GM12892 (cell line): Measurements from ENCODE around the gene SPG7.

Experiments used
- POLR2A ChIP-seq: IDR thresholded peaks from 2 replicates; pipeline ENCODE4 v1.6.1; 2011; ENCODE audit warnings: low read depth, low read length, control low read depth
- POLR2AphosphoS5 ChIP-seq: IDR thresholded peaks from 2 replicates; pipeline ENCODE4 v1.6.1; 2011; ENCODE audit warnings: low read depth, low read length, control low read depth
- TAF1 ChIP-seq: IDR thresholded peaks from 2 replicates; pipeline ENCODE4 v1.6.1; 2011; ENCODE audit warnings: low read depth, mild to moderate bottlenecking, control low read depth, low read length, borderline replicate concordance

DNA sequence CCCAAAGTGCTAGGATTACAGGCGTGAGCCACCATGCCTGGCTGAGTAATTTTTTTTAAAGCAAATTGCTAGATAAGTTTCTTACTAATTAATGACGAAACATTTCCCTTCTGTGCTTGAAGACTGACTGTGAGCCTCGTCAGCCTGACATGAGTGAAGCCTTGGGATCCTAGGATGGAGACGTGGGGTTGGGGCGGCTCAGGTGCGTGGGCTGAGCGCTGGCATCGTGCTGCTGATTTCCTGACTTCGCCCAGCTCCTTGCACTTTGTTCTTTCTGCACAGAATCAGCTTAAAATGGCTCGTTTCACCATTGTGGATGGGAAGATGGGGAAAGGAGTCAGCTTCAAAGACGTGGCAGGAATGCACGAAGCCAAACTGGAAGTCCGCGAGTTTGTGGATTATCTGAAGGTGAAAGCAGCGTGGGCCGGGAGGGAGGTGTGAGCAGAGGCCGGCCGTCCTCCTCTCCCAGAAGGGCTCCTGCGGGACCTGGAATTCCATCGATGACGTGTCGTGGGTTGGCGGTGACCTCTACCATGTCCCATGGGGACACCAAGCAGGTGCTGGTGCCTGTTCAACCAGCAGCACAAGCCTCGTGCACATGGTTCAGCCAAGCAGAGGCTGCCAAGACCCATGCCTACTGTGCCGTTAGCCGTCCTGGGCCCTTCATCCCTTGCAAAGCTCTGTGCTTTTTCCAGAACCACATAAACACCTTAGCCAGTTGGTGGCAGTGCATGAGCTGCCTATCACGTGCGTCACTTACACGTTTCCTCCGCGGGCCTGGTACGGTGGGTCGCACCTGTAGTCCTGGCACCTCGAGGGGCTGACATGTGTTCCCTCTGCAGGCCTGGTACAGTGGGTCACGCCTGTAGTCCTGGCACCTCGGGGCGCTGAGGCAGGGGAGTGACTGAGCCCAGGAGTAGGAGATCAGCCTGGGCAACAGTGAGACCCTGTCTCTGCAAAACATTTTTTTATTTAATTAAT, 22.5 kb downstream of the SPG7 start:
- no peak for TF ChIP-seq POLR2A
- no peak for TF ChIP-seq POLR2AphosphoS5
- no peak for TF ChIP-seq TAF1
